ENCODE measurements around the gene UBE3B. TPM values are rescaled to one million over a fixed set of nuclear protein-coding genes. Genes with fewer than 3 reads are reported as not detected.
A peak's percentile ranks its signal among the peaks of the same experiment; 100 is the strongest.

UBE3B gene
- total RNA-seq, 1 experiment from 2014 or later, result 38.6 TPM

DNA sequence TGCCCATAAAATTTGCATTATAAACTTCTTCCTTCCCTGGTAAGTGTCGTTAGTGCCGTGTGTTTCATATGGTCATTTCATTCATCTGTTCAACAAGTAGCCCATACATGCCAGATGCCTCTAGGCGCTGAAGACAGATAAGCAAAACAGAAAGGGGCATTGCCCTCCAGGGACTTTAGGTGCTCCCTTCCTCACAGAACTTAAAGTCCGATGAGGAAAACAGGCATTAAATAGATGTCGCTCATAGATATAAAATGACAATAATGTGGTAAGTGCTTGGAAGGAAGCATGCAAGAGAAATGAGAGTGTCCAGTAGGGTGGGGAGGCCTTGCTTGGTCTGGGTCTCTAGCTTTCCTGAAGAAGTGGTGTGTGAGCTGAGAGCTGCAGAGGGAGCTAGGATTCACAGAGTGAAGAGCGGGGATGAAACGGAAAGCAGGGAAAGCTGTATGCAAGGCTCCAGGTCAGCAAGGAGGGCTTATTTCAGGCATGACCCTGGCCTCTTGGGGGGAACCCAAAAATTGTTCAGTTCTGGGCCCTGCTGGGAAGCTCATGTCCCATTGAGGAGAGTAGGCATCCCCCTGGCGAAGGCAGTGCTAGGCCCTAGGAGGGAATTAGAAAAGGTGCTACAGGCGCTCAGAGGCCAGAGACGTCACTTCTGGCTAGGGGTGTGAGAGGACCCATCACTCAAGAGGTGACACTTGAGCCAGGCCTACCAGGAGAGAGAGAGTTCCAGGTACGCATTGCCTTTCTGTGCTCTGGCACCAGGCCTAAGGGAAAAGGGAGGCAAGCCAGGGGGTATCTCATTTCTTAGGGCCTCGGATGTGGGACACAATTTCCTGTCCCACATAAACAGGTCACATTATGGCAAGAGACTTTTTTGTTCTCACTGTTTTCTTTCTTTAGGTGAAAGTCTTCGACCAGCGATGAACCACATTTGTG is 11.9 kb downstream of the UBE3B start:
- CTCF ChIA-PET, result interaction anchor here (0.7 to 0.8 kb wide), 2 partner anchors 286 to 846 kb away, joined by 3 read pairs; no protein-coding TSS in a partner anchor
- Mint-ChIP-seq H3K36me3 (ENCODE audit: insufficient read depth, unreplicated experiment) (peaks cover 78% of the 10 kb centered on the region), H3K9me3 (ENCODE audit: unreplicated experiment) (no peaks in the 10 kb centered on the region), H3K27ac (ENCODE audit: low read depth, unreplicated experiment) (peak overlapping the region; percentile 64), H3K4me1 (ENCODE audit: insufficient read depth, unreplicated experiment) (no peaks in the 10 kb centered on the region), H3K4me3 (ENCODE audit: unreplicated experiment) (no peak overlapping the region), H3K27me3 (ENCODE audit: insufficient read depth, unreplicated experiment) (no peaks in the 10 kb centered on the region)
- TF ChIP-seq, protein P1, sequence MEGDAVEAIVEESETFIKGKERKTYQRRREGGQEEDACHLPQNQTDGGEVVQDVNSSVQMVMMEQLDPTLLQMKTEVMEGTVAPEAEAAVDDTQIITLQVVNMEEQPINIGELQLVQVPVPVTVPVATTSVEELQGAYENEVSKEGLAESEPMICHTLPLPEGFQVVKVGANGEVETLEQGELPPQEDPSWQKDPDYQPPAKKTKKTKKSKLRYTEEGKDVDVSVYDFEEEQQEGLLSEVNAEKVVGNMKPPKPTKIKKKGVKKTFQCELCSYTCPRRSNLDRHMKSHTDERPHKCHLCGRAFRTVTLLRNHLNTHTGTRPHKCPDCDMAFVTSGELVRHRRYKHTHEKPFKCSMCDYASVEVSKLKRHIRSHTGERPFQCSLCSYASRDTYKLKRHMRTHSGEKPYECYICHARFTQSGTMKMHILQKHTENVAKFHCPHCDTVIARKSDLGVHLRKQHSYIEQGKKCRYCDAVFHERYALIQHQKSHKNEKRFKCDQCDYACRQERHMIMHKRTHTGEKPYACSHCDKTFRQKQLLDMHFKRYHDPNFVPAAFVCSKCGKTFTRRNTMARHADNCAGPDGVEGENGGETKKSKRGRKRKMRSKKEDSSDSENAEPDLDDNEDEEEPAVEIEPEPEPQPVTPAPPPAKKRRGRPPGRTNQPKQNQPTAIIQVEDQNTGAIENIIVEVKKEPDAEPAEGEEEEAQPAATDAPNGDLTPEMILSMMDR (IDR thresholded peaks at IDR 0.05; ENCODE audit: unreplicated experiment), result no peak
- no peak for DNase-seq (ENCODE audit: unreplicated experiment)
- POLR2A ChIA-PET, result no interaction called here
- intact Hi-C loops (cut with micrococcal nuclease), result no loop called here
- BruUV-seq (replicated peaks), result no TSS peak

DNA sequence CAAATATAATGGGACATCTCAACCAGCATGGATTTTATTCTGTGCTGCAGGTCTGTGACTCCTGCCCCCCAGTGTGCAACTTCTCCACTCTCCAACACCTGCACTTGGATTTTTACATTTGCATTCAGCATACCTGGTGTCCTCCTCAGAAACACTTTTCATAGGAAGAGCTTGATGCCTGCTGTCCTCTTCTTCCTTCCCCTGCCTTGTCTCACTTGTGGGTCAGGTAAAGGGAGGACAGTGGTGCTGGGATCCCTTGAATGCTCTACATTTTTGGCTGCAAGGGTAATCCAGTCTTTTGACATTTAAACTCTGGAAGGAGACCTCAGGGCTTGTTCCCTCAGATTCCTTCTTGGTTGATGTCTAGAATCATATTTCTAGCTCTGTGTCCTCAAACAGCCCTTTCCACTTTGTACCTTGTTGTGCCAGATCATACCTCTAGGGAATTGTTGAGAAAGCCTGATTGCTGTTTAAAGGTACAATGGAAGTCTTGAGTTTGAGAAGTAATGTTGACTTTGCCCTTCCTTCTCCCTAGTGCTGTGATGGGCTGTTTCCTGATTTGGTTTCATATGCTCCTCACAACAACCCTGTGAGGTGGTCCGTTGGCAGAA is 12.6 kb downstream of the UBE3B start:
- no TSS peak for BruUV-seq (replicated peaks)

DNA sequence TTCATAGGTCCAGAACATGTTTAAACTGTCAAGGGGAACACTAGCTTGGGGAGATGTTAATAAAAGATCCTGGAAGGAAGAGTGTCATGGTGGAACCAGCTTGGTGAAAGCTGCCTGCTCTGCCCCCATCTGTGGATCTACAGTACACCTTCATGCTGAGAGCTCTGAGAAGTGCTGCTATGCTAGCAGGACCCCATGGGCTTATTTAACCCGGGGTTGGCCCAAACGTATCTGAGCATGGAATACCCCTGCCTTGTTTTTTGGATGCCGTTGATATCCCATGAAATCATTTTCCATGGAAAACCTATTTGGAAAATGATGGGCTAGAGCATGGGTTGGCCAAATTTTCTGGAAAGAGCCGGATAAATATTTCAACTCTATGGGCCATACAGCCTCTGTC is 14.2 kb downstream of the UBE3B start:
- no peak for DNase-seq (ENCODE audit: unreplicated experiment)
- Mint-ChIP-seq H3K27me3 (ENCODE audit: insufficient read depth, unreplicated experiment) (no peaks in the 10 kb centered on the region), H3K27ac (ENCODE audit: low read depth, unreplicated experiment) (no peak overlapping the region), H3K4me3 (ENCODE audit: unreplicated experiment) (no peak overlapping the region), H3K9me3 (ENCODE audit: unreplicated experiment) (no peaks in the 10 kb centered on the region), H3K36me3 (ENCODE audit: insufficient read depth, unreplicated experiment) (peaks cover 63% of the 10 kb centered on the region), H3K4me1 (ENCODE audit: insufficient read depth, unreplicated experiment) (no peaks in the 10 kb centered on the region)
- TF ChIP-seq, protein P1 (IDR thresholded peaks at IDR 0.05; ENCODE audit: unreplicated experiment), result no peak
- POLR2A ChIA-PET, result interaction anchor here (1.0 kb wide), 1 partner anchor 14 kb away, joined by 3 read pairs; the partner anchor contains the start of genes KCTD10 and UBE3B
- intact Hi-C loops (cut with micrococcal nuclease), result no loop called here
- BruUV-seq (replicated peaks), result no TSS peak
- CTCF ChIA-PET, result interaction anchor here (0.7 to 1.7 kb wide), 2 partner anchors 59 to 1816 kb away, joined by 3 to 5 read pairs; no protein-coding TSS in a partner anchor

More for the DNA sequence above, 12.6 kb downstream of the UBE3B start:
- ChIA-PET CTCF (interaction anchor here (1.7 kb wide), 1 partner anchor 57 kb away, joined by 5 read pairs; no protein-coding TSS in a partner anchor), POLR2A (no interaction called here)
- intact Hi-C loops (cut with micrococcal nuclease), result no loop called here
- Mint-ChIP-seq H3K9me3 (ENCODE audit: unreplicated experiment) (no peaks in the 10 kb centered on the region), H3K27me3 (ENCODE audit: insufficient read depth, unreplicated experiment) (no peaks in the 10 kb centered on the region), H3K36me3 (ENCODE audit: insufficient read depth, unreplicated experiment) (peaks cover 70% of the 10 kb centered on the region), H3K27ac (ENCODE audit: low read depth, unreplicated experiment) (no peak overlapping the region), H3K4me3 (ENCODE audit: unreplicated experiment) (no peak overlapping the region), H3K4me1 (ENCODE audit: insufficient read depth, unreplicated experiment) (no peaks in the 10 kb centered on the region)
- TF ChIP-seq, protein P1 (IDR thresholded peaks at IDR 0.05; ENCODE audit: unreplicated experiment), result no peak
- DNase-seq (ENCODE audit: unreplicated experiment), result no peak

DNA sequence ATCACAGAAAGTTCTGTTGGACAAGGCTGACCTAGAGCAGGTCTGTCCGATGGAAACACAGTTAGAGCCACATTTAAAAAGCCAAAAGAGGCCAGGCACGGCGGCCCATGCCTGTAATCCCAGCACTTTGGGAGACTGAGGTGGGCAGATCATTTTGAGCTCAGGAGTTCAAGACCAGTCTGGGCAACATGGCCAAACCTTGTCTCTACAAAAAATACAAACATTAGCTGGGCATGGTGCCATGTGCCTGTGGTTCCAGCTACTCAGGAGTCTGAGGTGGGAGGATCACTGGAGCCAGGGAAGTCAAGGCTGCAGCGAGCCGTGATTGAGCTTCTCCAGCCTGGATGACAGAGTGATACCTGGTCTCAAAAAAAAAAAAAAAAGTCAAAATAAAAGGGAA is 14.9 kb downstream of the UBE3B start:
- intact Hi-C loops (cut with micrococcal nuclease), result no loop called here
- H3K36me3 Mint-ChIP-seq (ENCODE audit: insufficient read depth, unreplicated experiment), result peaks cover 57% of the 10 kb centered on the region
- no peak for DNase-seq (ENCODE audit: unreplicated experiment)
- no peak overlapping the region for H3K4me3 Mint-ChIP-seq (ENCODE audit: unreplicated experiment)
- BruUV-seq (replicated peaks), result no TSS peak
- ChIA-PET CTCF (no interaction called here), POLR2A (interaction anchor here (0.7 kb wide), 1 partner anchor 88 kb away, joined by 3 read pairs; no protein-coding TSS in a partner anchor)
- no peak overlapping the region for H3K27ac Mint-ChIP-seq (ENCODE audit: low read depth, unreplicated experiment)
- peaks cover 2% of the 10 kb centered on the region for H3K4me1 Mint-ChIP-seq (ENCODE audit: insufficient read depth, unreplicated experiment)
- H3K27me3 Mint-ChIP-seq (ENCODE audit: insufficient read depth, unreplicated experiment), result no peaks in the 10 kb centered on the region
- H3K9me3 Mint-ChIP-seq (ENCODE audit: unreplicated experiment), result no peaks in the 10 kb centered on the region
- TF ChIP-seq, protein P1 (IDR thresholded peaks at IDR 0.05; ENCODE audit: unreplicated experiment), result no peak

Measured in MCF 10A (cell line).